SK-N-SH (cell line): ENCODE measurements around the gene RASL10A. TPM values are rescaled to one million over a fixed set of nuclear protein-coding genes. Genes with fewer than 3 reads are reported as not detected.
A peak's percentile ranks its signal among the peaks of the same experiment; 100 is the strongest.

Source experiments
- CTCF ChIA-PET: fragments of 300-600, 350-600 bp; formaldehyde crosslinking; extraction: SDS; loops from one replicate; lab custom pipeline; 2021; lab: Yijun Ruan, JAX
- POLR2A ChIA-PET: fragments of 350-600 bp; sonication (Branson Sonifier 250); formaldehyde crosslinking; extraction: SDS; loops from one replicate; lab custom pipeline; 2020; ENCODE audit warnings: antibody characterized with exemption, inconsistent platforms; lab: Yijun Ruan, JAX
- DNase-seq: peaks from one replicate; pipeline ENCODE4 v3.0.0; 2012
- H2AFZ ChIP-seq: fragments of 200-600 bp; sonication (generic); 2 replicates; pipeline ENCODE4 v1.8.1; 2016; ENCODE audit warnings: antibody characterized with exemption, mild to moderate bottlenecking, low read depth
- H3F3A ChIP-seq: fragments of 200-600 bp; sonication (generic); replicated peaks from 2 replicates; pipeline ENCODE3; 2016; ENCODE audit warnings: antibody characterized with exemption, mild to moderate bottlenecking; ENCODE audit not compliant: insufficient read depth
- H3K27ac ChIP-seq, 2 experiments: fragments of 200-500 bp in 1 of 2; fragments of 200-600 bp in 1 of 2; sonication (Bioruptor generic) in 1 of 2; sonication (generic), shearing (Covaris generic) in 1 of 2; 2 replicates each; pipeline versions ENCODE4 v1.5.1 to v1.6.1; 2014 to 2016; ENCODE audit warnings: low read depth in 2 of 2, inconsistent platforms in 1 of 2, low read length in 1 of 2, mild to moderate bottlenecking in 1 of 2, mixed read lengths in 1 of 2
- H3K27me3 ChIP-seq: fragments of 200-600 bp; sonication (generic), shearing (Covaris generic); 2 replicates; pipeline ENCODE4 v1.6.1; 2016; ENCODE audit warnings: mixed run types; ENCODE audit not compliant: insufficient read depth
- H3K36me3 ChIP-seq, 2 experiments: fragments of 200-500 bp in 1 of 2; fragments of 200-600 bp in 1 of 2; sonication (Bioruptor generic) in 1 of 2; sonication (generic) in 1 of 2; replicated peaks in 1 of 2; 2 replicates each; pipeline versions ENCODE3 to v1.5.1; 2014 to 2016; ENCODE audit warnings: low read length in 1 of 2, mild to moderate bottlenecking in 1 of 2; ENCODE audit not compliant: insufficient read depth in 2 of 2, control insufficient read depth in 1 of 2
- H3K4me1 ChIP-seq, 2 experiments: fragments of 200-500 bp in 1 of 2; fragments of 200-600 bp in 1 of 2; sonication (Bioruptor generic) in 1 of 2; sonication (generic), shearing (Covaris generic) in 1 of 2; 2 replicates each; pipeline versions ENCODE4 v1.5.1 to v1.6.1; 2014 to 2016; ENCODE audit warnings: low read depth in 1 of 2, low read length in 1 of 2, mixed run types in 1 of 2; ENCODE audit not compliant: insufficient read depth in 2 of 2, control insufficient read depth in 1 of 2
- H3K4me2 ChIP-seq: fragments of 200-600 bp; sonication (generic), shearing (Covaris generic); 2 replicates; pipeline ENCODE4 v1.6.1; 2017; ENCODE audit warnings: mixed run types
- H3K4me3 ChIP-seq, 2 experiments: fragments of 200-500 bp in 1 of 2; fragments of 200-600 bp in 1 of 2; sonication (Bioruptor generic) in 1 of 2; sonication (generic), shearing (Covaris generic) in 1 of 2; 2 replicates each; pipeline versions ENCODE4 v1.5.1 to v1.8.1; 2014 to 2016; ENCODE audit warnings: low read depth in 2 of 2, inconsistent platforms in 1 of 2, low read length in 1 of 2, mild to moderate bottlenecking in 1 of 2, mixed read lengths in 1 of 2, moderate library complexity in 1 of 2
- H3K79me2 ChIP-seq: fragments of 200-600 bp; sonication (generic); 2 replicates; pipeline ENCODE4 v1.8.1; 2017; ENCODE audit warnings: mild to moderate bottlenecking; ENCODE audit not compliant: insufficient read depth
- H3K9ac ChIP-seq: fragments of 200-600 bp; sonication (generic); 2 replicates; pipeline ENCODE4 v1.6.1; 2017; ENCODE audit warnings: mixed run types
- H3K9me2 ChIP-seq: fragments of 200-600 bp; sonication (generic); 2 replicates; pipeline ENCODE4 v1.6.1; 2017; ENCODE audit warnings: mixed run types
- H3K9me3 ChIP-seq: fragments of 200-600 bp; sonication (generic); 2 replicates; pipeline ENCODE4 v1.6.1; 2017; ENCODE audit warnings: mixed run types, mild to moderate bottlenecking, moderate library complexity
- H4K20me1 ChIP-seq: fragments of 200-600 bp; sonication (generic); 2 replicates; pipeline ENCODE4 v1.6.1; 2017; ENCODE audit warnings: mild to moderate bottlenecking, mixed run types; ENCODE audit not compliant: insufficient read depth
- ELF1 ChIP-seq: IDR thresholded peaks from 2 replicates; pipeline ENCODE4 v1.4.0; 2012
- EP300 ChIP-seq, 2 experiments: IDR thresholded peaks; 2 replicates each; pipeline versions ENCODE4 v1.4.0 to v1.6.1; 2012; ENCODE audit warnings: borderline replicate concordance in 1 of 2, low read depth in 1 of 2, low read length in 1 of 2
- EZH2phosphoT487 ChIP-seq: fragments of 200-600 bp; sonication (generic); IDR thresholded peaks from 2 replicates; pipeline ENCODE4 v1.6.1; 2017; ENCODE audit warnings: low read depth, mixed run types, mild to moderate bottlenecking, antibody characterized with exemption, moderate library complexity, borderline replicate concordance
- FOXM1 ChIP-seq: IDR thresholded peaks from 2 replicates; pipeline ENCODE4 v1.4.0; 2012; ENCODE audit warnings: low read depth, mild to moderate bottlenecking
- JUND ChIP-seq: IDR thresholded peaks from 2 replicates; pipeline ENCODE4 v1.4.0; 2012
- NRF1 ChIP-seq: IDR thresholded peaks from 2 replicates; pipeline ENCODE4 v1.6.1; 2012; ENCODE audit warnings: low read depth, mild to moderate bottlenecking, low read length
- POLR2AphosphoS5 ChIP-seq: IDR thresholded peaks from 2 replicates; pipeline ENCODE4 v1.6.1; 2012; ENCODE audit warnings: low read depth, low read length
- RAD21 ChIP-seq: IDR thresholded peaks from 2 replicates; pipeline ENCODE4 v1.6.1; 2012; ENCODE audit warnings: mild to moderate bottlenecking, low read length
- RFX5 ChIP-seq: IDR thresholded peaks from 2 replicates; pipeline ENCODE4 v1.6.1; 2012; ENCODE audit warnings: mild to moderate bottlenecking, improper control_type of control experiment, low read length
- WGBS: methylation state at CpG from one replicate; pipeline ENCODE4 v1.1.6; 2017; ENCODE audit warnings: low lambda C conversion rate; 5-methylcytosine and 5-hydroxymethylcytosine counted together
- polyA plus RNA-seq, 3 experiments: library from polyadenylated mRNA; depleted of rRNA; stranded (reverse); fragments of >200 nt; gene quantifications; 2 replicates each; pipeline ENCODE4 v1.2.3, GENCODE V29; 2012
- TF ChIP-seq, protein P1 (sequence below): IDR thresholded peaks from 2 replicates; pipeline ENCODE4 v1.4.0; 2012; ENCODE audit warnings: low read depth
- TF ChIP-seq, protein P2 (sequence below): fragments of 150-350 bp; IDR thresholded peaks from 2 replicates; pipeline ENCODE4 v1.6.1; 2016; ENCODE audit warnings: mild to moderate bottlenecking, low read depth, low read length

The RASL10A gene
- polyA plus RNA-seq, 1 of the 3 experiments (the other 2 are of a cell fraction), result 0.36 TPM

DNA sequence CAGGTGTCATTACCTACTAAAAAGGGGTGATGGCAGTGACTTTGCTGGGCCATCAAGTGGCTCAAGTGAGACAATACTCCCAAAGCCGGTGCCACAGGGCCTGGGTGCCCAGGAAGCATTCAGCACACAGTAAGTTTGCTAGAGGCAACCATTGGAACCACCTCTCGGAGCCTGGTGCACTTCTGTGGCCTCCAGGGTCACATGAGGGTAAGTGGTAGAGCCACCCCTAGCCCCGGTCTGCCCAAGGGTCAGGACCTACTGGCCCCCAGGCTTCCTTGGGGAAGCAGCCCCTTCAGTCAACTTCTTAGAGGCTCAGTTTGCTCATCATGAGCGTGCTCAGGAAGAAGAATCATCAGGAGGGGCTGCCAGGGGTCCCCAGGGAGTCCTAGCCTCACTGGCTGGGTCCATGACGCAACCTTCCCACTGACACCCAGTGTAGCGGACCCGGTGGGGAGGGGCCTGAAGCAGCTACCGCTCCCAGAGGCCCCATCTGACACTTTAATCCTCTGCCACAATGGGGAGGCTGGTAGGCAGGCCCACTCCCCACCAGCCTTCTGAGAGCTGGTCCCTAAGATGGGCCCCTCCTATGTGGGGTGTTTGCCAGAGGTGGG, 17.5 kb upstream of the RASL10A start:
- POLR2A ChIA-PET, result interaction anchor here (0.6 kb wide), 1 partner anchor 496 kb away, joined by 3 read pairs; no protein-coding TSS in a partner anchor
- no peak for TF ChIP-seq FOXM1
- TF ChIP-seq, protein P1, sequence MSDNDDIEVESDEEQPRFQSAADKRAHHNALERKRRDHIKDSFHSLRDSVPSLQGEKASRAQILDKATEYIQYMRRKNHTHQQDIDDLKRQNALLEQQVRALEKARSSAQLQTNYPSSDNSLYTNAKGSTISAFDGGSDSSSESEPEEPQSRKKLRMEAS, result no peak
- no peak for TF ChIP-seq NRF1
- no peak for TF ChIP-seq RFX5
- no peak for TF ChIP-seq ELF1
- no peak for TF ChIP-seq EP300 (IDR thresholded peaks at IDR 0.05; ENCODE audit: borderline replicate concordance in 1 of 2, low read depth in 1 of 2, low read length in 1 of 2)
- TF ChIP-seq, protein P2, sequence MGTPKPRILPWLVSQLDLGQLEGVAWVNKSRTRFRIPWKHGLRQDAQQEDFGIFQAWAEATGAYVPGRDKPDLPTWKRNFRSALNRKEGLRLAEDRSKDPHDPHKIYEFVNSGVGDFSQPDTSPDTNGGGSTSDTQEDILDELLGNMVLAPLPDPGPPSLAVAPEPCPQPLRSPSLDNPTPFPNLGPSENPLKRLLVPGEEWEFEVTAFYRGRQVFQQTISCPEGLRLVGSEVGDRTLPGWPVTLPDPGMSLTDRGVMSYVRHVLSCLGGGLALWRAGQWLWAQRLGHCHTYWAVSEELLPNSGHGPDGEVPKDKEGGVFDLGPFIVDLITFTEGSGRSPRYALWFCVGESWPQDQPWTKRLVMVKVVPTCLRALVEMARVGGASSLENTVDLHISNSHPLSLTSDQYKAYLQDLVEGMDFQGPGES, result no peak
- no peak for TF ChIP-seq POLR2AphosphoS5
- TF ChIP-seq RAD21, result no peak
- no peak for TF ChIP-seq JUND
- peaks cover 2 to 64% of the 10 kb centered on the region in 2 experiments for H3K36me3 ChIP-seq
- H3K4me2 ChIP-seq, result no peak overlapping the region
- no peaks in the 10 kb centered on the region for H3K27me3 ChIP-seq
- peaks cover 0 to 18% of the 10 kb centered on the region in 2 experiments; a peak in 1 of 4 replicates for H3K4me1 ChIP-seq
- CTCF ChIA-PET, result interaction anchor here (1.0 to 1.9 kb wide), 2 partner anchors 8 to 20 kb away, joined by 3 to 8 read pairs; no protein-coding TSS in a partner anchor
- no peak overlapping the region for H2AFZ ChIP-seq
- no peaks in the 10 kb centered on the region for H3K9me3 ChIP-seq
- H3K27ac ChIP-seq, result no peak overlapping the region; a peak in 1 of 4 replicates
- no peak for DNase-seq
- no peaks in the 10 kb centered on the region for H3K9me2 ChIP-seq
- H4K20me1 ChIP-seq, result no peaks in the 10 kb centered on the region
- no CpG with 5 or more reads among the region's 8 CpGs for WGBS
- no peaks in the 10 kb centered on the region for H3K79me2 ChIP-seq
- no peak overlapping the region for H3K9ac ChIP-seq
- H3K4me3 ChIP-seq, result no peak overlapping the region
- no peaks in the 10 kb centered on the region for H3F3A ChIP-seq

DNA sequence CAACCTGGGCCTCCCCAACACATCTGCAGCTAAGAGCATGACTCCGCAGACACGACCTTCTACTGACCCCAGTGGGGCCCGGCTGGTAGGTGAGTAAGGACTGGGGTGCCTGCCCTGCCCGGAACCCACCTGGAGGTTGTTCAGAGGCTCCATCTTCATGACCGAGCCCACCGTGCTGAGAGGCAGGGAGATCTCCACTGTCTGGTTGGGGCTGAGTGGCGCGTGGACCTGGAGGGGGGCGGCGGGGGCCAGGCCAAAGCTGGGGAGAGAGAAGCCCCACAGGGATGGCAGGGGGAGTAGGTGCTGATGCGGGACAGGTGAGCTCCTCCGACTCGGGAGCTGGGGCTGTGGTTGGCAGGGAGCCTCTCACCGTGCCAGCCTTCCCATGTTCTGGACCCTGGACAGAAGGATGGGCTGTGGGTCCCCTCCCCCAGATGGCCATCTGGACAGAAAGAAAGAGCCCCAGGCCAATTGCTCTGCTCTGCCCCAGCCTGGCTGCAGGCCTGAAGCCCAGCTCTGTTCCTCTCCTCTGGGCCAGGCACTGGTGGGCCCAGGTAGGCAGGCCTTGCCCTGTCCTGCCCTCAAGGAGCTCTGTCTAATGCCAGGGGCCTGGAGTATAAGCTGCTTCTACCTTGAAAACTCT, 16.3 kb upstream of the RASL10A start:
- DNase-seq, result peak; percentile 60
- Histone ChIP-seq H3K27me3 (no peaks in the 10 kb centered on the region), H4K20me1 (no peaks in the 10 kb centered on the region), H3F3A (no peaks in the 10 kb centered on the region), H3K4me3 (no peak overlapping the region), H3K9ac (no peak overlapping the region), H3K9me3 (no peaks in the 10 kb centered on the region), H3K36me3 (peaks cover 0 to 65% of the 10 kb centered on the region in 2 experiments), H3K79me2 (no peaks in the 10 kb centered on the region), H3K27ac (peak overlapping the region in 1 of 2 experiments; percentile 40; a peak in 1 of 4 replicates), H2AFZ (no peak overlapping the region), H3K9me2 (no peaks in the 10 kb centered on the region), H3K4me1 (peaks cover 0 to 18% of the 10 kb centered on the region in 2 experiments; a peak in 1 of 4 replicates), H3K4me2 (no peak overlapping the region)
- ChIA-PET CTCF (interaction anchor here (0.9 to 1.9 kb wide), 3 partner anchors 18 to 86 kb away, joined by 3 to 8 read pairs (median 4); no protein-coding TSS in a partner anchor), POLR2A (no interaction called here)
- WGBS, result 83% methylated on average over 7 of the region's 14 CpGs
- TF ChIP-seq EZH2phosphoT487 (no peak), EP300 (IDR thresholded peaks at IDR 0.05; ENCODE audit: borderline replicate concordance in 1 of 2, low read depth in 1 of 2, low read length in 1 of 2) (0 out of 4 replicates have a peak, but pooled peaks of 1 of the 2 experiments have one; percentile 12)
